ENCODE data around the gene FLII. TPM values are rescaled to one million over a fixed set of nuclear protein-coding genes. Genes with fewer than 3 reads are reported as not detected.
"Not testable (repeated sequence)": the region's sequence is repeated elsewhere in the genome, so short reads cannot be mapped to it uniquely, and the experiment has no call there.

FLII gene
- 327 TPM for total RNA-seq
- long read RNA-seq, full-length matches to known transcripts: 94 of 355 reads
- long read RNA-seq, partial matches to known transcripts: 131 of 355 reads
- long read RNA-seq, other reads (novel, unspliced or antisense): 130 of 355 reads

- TF ChIP-seq CTCF (IDR thresholded peaks at IDR 0.05): no peak
- intact Hi-C loops (cut with DNase I): no loop called here
- no peaks in the 10 kb centered on the region for H3K9me3 ChIP-seq
- peak within 1 kb of the TSS; percentile 99 for H3K27ac ChIP-seq
- peak within 1 kb of the TSS; percentile 98 for H3K4me3 ChIP-seq
- H3K4me1 ChIP-seq: peaks cover 54% of the 10 kb centered on the region
- DNase-seq (peak; percentile 74), ATAC-seq (peak; percentile 75 to 77)
- peaks cover 37% of the 10 kb centered on the region for H3K36me3 ChIP-seq
- no peaks in the 10 kb centered on the region for H3K27me3 ChIP-seq (ENCODE audit: low read depth)
Measured at GRCh38 chr17:18258356-18259038, at the start of gene FLII. TSS of gene FLII (minus strand) at chr17:18258738. CDS start at chr17:18258690, 48 bp downstream.

- DNase-seq; ATAC-seq; H3K27ac ChIP-seq; H3K27me3 ChIP-seq (ENCODE audit: low read depth); intact Hi-C loops (cut with DNase I); H3K4me1 ChIP-seq; H3K9me3 ChIP-seq; H3K4me3 ChIP-seq: not testable (repeated sequence)
- peaks cover 96% of the 10 kb centered on the region for H3K36me3 ChIP-seq
Measured at GRCh38 chr17:18303206-18303605, 44.7 kb upstream of the FLII start.

- Histone ChIP-seq H3K36me3 (peaks cover 73% of the 10 kb centered on the region), H3K4me3 (no peak overlapping the region), H3K4me1 (no peaks in the 10 kb centered on the region), H3K27me3 (ENCODE audit: low read depth) (no peaks in the 10 kb centered on the region), H3K27ac (peak overlapping the region; percentile 31), H3K9me3 (no peaks in the 10 kb centered on the region)
- intact Hi-C loops (cut with DNase I): no loop called here
- DNase-seq (no peak), ATAC-seq (peak; percentile 12 to 69)
- no peak for TF ChIP-seq CTCF (IDR thresholded peaks at IDR 0.05)
Measured at GRCh38 chr17:18300725-18301480, 42.4 kb upstream of the FLII start.

- H3K36me3 ChIP-seq: peaks cover 62% of the 10 kb centered on the region
- H3K27me3 ChIP-seq (ENCODE audit: low read depth); DNase-seq; H3K9me3 ChIP-seq; H3K27ac ChIP-seq; H3K4me1 ChIP-seq; H3K4me3 ChIP-seq; intact Hi-C loops (cut with DNase I); ATAC-seq: not testable (repeated sequence)
Measured at GRCh38 chr17:18298061-18298460, 39.5 kb upstream of the FLII start.

- TF ChIP-seq CTCF (IDR thresholded peaks at IDR 0.05): no peak
- ATAC-seq (no peak), DNase-seq (no peak)
- Histone ChIP-seq H3K4me3 (no peak overlapping the region), H3K9me3 (no peaks in the 10 kb centered on the region), H3K27ac (no peak overlapping the region), H3K36me3 (peaks cover 79% of the 10 kb centered on the region), H3K27me3 (ENCODE audit: low read depth) (no peaks in the 10 kb centered on the region), H3K4me1 (no peaks in the 10 kb centered on the region)
- intact Hi-C loops (cut with DNase I): no loop called here
Measured at GRCh38 chr17:18291718-18292540, 33.4 kb upstream of the FLII start.

GRCh38 chr17:18285296-18285695, 26.8 kb upstream of the FLII start:
- H3K4me3 ChIP-seq: no peak overlapping the region
- H3K27ac ChIP-seq: no peak overlapping the region
- H3K27me3 ChIP-seq (ENCODE audit: low read depth): no peaks in the 10 kb centered on the region
- intact Hi-C loops (cut with DNase I): no loop called here
- H3K4me1 ChIP-seq: no peaks in the 10 kb centered on the region
- peaks cover 100% of the 10 kb centered on the region for H3K36me3 ChIP-seq
- H3K9me3 ChIP-seq: no peaks in the 10 kb centered on the region
- DNase-seq: no peak
- no peak for ATAC-seq
- TF ChIP-seq CTCF (IDR thresholded peaks at IDR 0.05): no peak
